Fibroblast of skin of scalp (primary cell): ENCODE results near the gene C3AR1.
"Not testable (repeated sequence)": the region's sequence is repeated elsewhere in the genome, so short reads cannot be mapped to it uniquely, and the experiment has no call there.

ENCODE experiments used
- DNase-seq: peaks from one replicate; pipeline ENCODE4 v3.0.0-alpha.2; 2013

Gene C3AR1

DNA sequence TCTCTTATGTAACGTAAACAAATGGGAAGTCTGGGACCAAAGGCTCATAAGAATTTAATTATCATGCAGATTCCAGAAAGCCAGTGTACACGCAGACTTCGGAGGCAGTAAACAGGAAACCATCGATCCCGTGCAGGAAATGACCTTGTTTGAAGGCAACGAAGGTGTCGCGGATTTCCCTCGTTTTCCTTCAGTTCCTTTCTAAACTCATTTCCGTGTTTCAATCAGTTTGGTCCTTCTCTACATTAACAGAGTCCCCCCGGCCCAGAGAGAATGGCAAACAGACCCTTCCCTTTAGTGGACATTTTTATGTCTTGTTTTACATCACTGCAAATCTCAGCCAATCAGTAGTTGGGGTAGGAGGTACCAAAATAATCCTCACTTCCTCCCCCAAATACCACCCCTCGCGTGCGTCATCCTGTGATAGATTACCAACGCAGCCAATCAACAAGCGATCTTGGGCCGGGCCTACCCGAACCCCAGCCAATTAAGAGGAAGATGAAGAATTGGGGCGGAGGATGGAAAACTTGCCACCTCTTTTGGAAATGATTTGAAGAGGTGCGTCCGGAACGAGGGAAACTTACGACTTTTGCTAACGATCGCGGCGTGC lies 39.8 kb downstream of the C3AR1 start:
- DNase-seq: peak; percentile 100

DNA sequence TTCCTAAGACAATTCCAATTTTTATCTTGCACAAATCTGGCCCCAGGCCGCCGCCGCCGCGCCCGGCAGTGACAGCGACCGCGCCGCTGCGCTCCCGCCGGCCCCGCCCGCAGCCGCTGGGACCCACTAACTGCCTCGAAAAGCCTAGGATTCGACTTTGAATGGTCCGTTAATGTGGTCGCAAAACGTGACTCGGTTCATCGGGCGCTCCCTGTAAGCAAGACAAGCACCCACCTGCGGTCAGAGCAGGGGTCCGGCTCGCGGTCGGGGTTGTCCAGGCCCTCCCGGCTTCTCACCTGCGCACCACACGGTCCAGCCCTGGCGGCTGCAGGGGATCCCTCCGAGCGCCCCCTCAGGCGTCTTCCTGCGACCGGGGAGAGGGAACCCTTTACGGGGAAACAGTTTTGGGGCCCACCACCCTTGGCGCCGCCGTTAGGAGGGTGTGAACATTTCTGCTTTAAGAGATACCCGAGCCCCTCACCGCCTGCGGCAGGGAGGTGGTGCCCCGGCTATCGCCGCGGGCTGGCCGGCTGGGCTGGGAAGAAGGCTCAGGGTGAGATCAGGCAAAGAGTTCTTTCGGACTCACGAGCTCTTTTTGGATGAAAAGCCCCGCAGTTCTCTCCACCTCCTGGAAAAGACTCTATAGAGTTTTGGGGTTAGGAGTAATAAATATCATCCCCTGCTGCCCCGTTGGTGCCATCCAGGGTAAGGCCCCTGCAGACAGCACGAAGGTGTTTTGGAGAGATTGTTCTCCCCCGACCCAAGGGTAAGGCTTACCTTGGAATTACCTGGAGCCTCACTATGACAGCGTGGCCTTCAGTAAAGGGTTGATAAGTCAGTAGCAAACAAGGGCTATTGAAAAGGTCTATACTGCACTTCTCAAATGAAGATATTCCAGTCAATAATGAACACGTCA lies 47.2 kb downstream of the C3AR1 start:
- DNase-seq: no peak

DNA sequence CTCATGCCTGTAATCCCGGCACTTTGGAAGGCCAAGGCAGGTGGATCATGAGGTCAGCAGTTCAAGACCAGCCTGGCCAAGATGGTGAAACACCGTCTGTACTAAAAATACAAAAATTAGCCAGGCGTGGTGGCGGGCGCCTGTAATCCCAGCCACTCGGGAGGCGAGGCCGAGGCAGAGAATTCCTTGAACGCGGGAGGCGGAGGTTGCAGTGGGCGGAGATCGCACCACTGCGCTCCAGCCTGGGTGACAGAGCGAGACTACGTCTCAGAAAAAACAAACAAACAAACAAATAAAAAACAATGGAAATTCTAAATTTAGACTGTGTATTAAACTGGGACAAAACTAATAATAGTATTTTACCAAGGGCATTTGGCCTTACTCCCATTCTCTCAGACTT lies 47.9 kb downstream of the C3AR1 start:
- not testable (repeated sequence) for DNase-seq

DNA sequence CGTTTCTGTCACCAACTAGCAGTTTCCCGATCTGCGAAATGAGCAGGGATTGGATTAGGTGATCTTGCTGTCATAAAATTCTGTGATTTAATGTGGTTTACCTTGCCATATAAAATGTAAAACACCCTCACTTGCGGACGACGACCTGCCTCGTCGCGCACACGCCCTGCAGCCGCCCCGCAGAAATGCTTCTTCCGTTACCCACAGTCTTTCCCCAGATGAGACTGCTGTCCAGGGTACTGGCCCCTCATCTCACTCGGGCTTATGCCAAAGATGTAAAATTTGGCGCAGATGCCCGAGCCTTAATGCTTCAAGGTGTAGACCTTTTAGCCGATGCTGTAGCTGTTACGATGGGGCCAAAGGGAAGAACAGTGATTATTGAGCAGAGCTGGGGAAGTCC lies 51.3 kb downstream of the C3AR1 start:
- DNase-seq: no peak

DNA sequence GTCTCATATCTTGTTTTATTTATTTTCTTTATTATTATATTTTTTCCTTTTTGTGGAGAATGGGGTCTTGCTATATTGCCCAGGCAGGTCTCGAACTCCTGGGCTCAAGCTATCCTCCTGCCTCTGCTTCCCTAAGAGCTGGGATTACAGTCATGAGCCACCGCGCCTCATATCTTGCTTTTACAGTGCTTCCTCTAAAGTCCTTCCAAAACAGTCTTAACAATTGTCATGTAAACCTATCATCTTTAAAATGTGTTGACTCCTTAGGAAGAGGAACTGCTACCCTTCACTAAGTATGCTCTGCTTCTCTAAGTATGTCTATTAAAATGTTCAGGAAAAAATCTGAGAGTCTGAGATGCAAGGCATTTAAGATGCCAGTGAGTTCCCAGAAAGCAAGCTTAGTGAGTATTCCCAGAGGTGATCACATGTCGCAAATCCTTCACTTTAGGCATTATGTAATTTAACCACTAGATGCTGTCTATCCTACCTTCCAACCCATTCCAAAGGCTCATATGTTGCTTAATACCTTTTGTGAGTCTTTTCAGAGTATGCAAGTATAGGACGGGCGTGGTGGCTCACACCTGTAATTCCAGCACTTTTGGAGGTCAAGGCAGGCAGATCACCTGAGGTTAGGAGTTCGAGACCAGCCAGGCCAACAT lies 53.4 kb downstream of the C3AR1 start:
- no peak for DNase-seq

DNA sequence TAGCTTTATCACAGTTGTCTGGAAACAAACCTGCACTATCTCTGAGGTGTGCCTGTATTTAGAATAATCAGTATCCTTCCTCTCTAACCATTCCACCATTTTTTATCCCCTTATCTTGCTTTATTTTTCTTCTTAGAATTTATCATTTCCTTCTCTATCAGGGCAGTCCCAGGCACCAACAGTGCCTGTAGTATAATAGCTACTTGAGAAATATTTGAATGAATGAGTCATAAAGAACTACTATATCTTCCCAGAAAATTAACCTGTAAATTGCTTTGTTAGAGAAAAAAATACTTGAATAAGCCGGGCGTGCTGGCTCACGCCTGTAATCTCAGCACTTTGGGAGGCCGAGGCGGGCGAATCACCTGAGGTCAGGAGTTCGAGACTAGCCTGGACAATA lies 54.8 kb downstream of the C3AR1 start:
- DNase-seq: no peak
